NCI-H1417 treated with DMSO at 0.1 percent for 48 hours (cell line): ENCODE results near the gene ECEL1.
"Not testable (repeated sequence)": the region's sequence is repeated elsewhere in the genome, so short reads cannot be mapped to it uniquely, and the experiment has no call there.

Experiments
- DNase-seq: peaks from one replicate; lab custom pipeline; 2025; lab: John Stamatoyannopoulos, UW

The ECEL1 gene

GRCh38 chr2:232441922-232442321, 45.7 kb downstream of the ECEL1 start:
- DNase-seq = not testable (repeated sequence)

- no peak for DNase-seq
Measured at GRCh38 chr2:232441147-232441651, 46.4 kb downstream of the ECEL1 start.

- not testable (repeated sequence) for DNase-seq
Measured at GRCh38 chr2:232440220-232441018, 47.2 kb downstream of the ECEL1 start.

- no peak for DNase-seq
Measured at GRCh38 chr2:232439758-232440135, 47.9 kb downstream of the ECEL1 start.

DNA sequence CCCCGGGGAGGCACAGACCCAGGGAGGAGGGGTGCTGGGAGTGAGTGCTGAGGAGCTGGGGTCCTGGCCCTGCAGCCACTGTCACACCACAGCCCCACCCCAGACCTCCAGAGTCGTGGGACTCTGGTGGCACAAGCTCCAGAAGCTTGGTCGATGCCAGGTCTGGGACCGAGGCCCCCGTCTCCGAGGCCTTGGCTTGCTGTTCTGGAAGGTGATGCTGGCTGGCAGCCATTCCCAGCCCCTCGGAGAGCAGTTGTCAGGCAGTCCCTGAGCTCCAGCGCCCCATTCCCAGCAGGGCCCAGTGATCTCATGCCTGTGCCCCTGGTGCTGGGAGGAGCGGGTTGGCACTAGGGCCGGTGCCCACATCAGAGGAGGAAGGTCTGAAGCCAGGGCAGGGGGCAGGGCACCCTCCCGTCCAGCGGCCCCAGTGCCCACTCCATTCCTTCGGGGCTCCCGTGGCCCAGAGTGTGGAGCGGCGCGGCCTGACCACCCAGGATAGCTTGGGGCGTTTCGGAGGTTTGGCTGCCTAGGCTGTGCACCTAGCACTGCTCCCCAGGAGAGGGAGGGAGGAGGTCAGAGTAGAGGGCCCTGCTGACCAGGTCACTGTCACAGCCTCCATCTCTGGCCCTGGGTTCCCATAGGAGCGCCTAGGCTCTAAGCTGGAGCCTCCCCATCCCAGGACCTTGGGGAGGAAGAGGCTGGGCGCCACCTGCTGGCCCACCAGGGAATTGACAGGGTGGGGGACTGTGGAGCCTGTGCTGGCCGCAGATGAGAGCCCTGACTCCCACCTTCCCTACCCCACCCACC, 48.5 kb downstream of the ECEL1 start:
- no peak for DNase-seq

GRCh38 chr2:232438091-232438490, 49.5 kb downstream of the ECEL1 start:
- DNase-seq = no peak

- no peak for DNase-seq
Measured at GRCh38 chr2:232437195-232437571, 50.5 kb downstream of the ECEL1 start.

DNA sequence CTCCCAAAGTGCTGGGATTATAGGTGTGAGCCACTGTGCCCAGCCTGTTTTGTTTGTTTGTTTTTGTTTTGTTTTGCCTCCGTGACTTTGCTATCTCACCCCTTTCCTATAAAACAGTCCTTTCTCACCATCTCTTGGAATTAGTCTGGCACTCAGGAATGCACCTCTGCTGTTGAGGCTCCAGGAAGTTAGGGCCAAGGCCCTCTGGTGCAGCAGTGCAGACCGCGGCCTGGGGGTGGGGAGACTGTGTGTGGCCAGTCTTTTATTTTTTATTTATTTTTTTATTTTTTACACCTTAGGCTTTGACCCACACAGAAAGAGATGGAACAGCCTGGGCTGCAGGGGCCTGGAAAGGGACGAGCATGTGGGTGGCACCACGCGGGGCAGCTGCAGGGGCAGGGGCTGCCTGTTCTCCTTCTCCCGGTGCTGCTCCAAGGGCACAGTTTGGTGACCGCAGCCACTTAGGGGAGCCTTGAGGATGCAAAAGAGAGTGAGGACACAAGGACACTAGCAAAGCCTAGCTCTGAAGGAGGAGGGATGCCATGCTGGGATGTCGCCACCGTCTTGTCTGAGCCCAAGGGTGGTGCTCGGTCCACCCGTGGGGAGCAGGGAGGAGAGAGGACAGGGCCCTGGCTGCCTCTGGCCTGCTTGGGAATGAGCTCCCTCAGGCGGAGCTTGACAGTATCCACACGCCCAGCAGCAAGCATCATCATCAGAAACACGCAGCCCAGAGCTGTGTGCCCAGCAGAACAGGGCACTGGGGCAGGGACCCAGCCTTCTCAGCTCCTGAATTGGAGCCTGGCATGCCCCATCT, 51.0 kb downstream of the ECEL1 start:
- no peak for DNase-seq

DNA sequence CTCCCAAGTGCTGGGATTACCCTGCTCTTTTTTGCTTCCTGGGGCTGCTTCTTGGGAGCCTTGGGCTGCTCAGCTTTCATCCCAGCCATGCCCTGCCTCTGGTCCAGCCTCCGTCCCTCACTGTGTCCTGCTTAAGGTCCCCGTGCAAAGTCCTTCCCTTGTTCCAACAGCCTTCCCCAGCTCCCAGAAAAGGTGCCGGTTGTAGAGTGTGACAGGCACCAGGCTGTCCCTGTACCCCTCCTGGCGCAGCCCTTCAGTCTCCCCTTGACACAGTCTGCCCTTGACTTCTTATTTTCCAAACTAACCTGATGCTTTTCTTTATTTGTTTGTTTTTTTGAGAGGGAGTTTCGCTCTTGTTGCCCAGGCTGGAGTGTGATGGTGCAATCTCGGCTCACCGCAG, 51.8 kb downstream of the ECEL1 start:
- DNase-seq = no peak

GRCh38 chr2:232435375-232435648, 52.3 kb downstream of the ECEL1 start:
- DNase-seq = no peak

- no peak for DNase-seq
Measured at GRCh38 chr2:232434563-232435374, 52.9 kb downstream of the ECEL1 start.

GRCh38 chr2:232434091-232434490, 53.5 kb downstream of the ECEL1 start:
- no peak for DNase-seq

DNA sequence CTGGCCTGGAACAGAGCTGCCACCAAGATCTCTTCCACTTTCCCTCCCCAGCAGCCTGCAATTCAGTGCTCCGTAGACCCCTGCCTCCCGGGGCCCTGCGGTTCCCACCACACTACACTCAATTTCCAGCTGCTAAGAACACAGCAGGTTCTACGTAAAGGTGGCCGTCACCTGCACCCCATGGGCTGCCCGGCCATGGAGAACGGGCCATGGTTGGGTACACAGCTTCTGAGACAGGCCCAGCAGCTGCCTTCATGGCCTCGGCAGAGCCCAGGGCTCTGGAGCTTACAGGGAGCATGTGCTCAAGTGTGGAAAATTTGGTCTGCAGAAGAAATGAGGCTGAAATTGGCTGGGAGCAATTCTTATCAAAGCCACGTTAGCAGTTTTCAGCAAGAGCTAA, 54.0 kb downstream of the ECEL1 start:
- not testable (repeated sequence) for DNase-seq

GRCh38 chr2:232432598-232433184, 54.9 kb downstream of the ECEL1 start:
- DNase-seq = no peak

- DNase-seq = no peak
Measured at GRCh38 chr2:232431705-232432590, 55.7 kb downstream of the ECEL1 start.
